ENCODE results near the gene DKK3.
"Not testable (repeated sequence)": the region's sequence is repeated elsewhere in the genome, so short reads cannot be mapped to it uniquely, and the experiment has no call there.

DKK3 gene

DNA sequence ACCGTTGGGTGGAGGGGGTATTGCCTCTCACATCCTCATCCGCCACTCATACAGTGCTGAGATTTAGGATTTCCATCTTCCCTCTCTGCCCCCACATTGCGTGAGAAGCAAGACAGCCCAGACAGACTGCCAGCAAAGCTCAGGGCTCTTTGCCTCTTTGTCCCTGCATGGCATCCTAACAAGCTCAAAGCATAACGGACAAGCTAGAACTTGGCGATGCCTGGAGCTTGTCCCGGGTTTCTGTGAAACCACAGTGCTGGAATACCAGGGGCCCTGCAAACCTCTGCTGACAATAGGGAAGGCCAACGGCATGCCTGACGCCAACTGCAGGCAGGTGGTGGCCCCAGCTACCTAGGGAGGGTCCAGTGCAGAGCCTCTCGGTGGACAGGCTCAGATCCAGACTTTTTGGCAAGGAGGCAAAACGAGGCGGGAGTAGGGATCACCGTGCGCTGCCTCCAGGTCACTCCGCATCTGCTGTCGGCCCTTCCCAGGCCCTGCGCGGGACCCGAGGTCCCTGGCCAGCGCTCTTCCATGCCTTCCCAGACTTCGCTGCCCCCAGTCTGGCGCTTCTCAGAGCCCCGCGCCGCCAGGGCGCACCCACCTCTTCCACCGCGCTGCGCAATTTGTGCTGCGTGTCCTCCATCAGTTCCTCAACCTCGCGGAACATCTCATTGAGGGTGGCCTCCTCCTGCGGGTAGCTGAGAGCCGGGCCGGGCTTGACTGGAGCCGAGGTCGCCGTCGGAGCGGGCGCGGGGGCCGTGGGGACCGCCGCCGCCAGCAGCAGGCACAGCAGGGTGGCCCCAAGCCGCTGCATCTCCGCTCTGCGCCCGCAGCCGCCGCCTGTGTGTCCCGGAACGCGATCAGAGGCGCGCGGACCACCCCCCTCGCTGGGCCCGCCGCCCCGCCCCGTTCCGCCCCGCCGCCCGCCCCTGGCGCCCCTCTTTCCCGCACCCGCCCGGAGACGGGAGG lies at the start of gene DKK3:
DKK3 (minus strand) TSS at position 858 of the 969 bp plus-strand sequence; CDS start at position 814, 44 bp downstream.
- no peak for DNase-seq

DNA sequence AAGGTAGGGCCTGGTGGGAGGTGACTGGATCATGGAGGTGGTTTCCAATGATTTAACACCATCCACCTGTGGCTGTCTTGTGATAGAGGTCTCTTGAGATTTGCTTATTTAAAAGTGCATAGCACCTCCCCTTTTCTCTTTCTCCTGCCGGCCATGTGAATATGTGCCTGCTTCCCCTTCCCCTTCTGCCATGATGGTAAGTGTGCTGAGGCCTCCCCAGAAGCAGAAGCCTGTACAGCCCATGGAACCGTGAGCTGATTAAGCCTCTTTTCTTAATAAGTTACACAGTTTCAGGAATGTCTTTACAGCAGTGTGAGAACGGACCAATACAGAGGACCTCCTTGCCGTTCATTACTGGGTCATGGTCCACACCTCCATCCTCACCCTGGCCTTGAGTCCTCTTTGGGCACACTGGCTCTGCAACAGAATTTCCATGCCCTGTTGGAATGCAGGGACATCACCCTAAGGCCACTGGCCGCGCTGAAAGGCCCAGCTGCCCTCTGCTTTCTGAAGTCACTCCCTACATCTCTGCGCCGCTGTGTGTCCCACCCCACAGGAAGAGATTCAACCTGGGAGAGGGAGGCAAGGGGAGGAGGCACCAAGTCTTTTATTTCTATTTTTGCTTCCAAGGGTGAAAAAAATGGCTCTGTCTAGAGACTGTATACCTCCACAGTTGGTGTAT lies 49.0 kb upstream of the DKK3 start:
- DNase-seq: no peak

DNA sequence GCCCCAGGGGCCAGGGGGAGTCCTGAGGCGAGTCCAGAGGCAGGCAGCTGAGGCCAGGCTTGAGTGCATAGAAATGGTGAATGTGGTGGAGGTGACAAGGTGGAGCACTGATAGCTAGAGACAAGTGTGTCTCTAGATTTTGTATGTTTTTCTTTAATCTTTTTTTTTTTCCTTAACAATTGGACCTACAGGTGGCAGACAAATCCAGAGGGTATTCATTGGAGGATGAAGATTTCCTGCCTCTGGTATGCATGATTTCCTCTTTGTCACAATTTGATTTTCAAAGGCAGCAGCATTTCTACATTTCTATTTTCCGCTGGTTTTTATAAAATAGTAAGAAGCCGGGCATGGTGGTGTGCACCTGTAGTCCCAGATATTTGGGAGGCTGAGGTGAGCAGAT lies 47.7 kb upstream of the DKK3 start:
- DNase-seq: no peak

- DNase-seq: no peak
Measured at GRCh38 chr11:12053606-12054361, 45.4 kb upstream of the DKK3 start.

DNA sequence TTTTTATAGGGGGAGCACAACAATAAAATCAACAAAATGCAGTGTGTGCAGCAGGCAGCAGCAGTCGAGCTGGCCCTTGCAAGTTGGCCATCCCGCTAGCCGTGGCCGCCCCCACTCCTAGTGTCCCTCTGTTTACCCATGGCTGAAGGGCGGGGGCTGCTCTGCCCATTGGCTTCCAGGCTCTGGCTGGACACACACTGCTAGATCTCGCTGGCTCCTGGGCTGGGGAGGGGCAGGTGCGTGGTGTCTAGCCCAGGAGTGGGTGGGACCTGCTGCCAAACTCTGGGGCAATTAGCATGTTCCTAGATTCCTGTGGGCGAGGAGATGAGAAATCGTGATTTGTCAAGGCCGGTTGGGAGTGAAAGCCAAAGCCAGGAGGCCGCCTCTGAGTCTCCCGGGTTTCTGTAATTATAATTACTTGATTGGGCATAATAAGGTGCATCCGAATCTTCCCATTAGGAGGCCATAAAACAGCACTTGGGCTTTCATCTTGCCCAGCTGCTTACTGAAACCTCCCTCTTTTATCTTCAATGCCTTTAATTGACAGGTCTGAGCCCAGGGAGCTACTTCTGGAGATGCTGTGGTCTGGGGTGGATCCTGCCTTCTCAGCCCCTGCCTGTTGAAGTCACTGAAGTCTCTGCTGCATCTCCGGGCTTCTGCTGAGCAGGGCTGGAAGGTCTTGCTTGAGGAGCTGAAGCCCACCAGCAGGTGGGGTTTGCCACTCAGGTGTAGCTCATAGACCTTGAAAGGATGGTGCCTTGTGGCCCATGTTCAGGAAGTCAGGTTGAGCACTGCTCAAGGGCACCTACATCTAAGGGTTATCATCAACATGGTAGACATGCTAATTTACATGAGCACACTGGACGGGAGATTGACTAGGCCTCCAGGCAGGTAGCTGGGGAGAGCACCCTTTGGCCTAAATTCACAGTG lies 44.5 kb upstream of the DKK3 start:
- peak; percentile 8 for DNase-seq

- no peak for DNase-seq
Measured at GRCh38 chr11:12051287-12051662, 42.8 kb upstream of the DKK3 start.

DNA sequence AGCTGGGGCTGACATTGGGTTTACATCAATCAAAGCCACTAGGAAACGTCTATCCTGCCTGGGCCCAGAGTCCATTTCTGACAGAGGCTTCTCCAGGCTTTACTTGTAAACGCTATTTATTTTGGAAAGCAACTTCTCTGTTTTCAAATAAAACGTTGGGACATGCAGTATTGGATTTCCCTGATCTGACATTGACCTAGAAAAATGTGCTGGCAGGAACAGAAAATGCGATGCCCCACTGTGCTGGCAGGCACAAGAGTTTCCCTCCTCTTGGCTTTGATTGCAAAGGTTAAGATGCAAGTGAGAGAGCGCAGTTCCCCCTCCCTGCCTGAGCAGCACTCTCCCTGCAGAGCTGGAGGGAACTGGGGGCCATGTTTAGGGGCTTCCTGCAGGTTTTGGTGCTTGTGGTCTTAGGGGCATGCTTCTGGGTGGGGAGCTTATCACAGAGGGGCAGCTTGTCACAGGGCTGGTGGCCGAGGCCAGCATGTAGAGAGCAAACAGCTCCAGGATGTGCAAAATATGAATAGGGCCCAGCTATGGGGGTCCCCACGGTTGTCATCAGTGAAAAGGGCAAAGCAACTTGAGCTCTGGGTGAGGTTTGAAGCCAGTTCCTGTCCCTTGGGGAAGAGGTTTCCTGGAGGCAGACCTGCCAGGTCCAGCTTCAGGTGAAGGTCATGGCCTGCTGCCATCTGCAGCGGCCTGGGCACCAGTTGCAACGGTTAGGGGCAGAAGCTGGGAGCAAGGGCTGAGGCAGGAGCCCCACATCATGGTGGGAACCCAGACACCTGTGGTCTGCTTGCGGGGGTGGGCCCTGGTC lies 42.3 kb upstream of the DKK3 start:
- DNase-seq: no peak

- DNase-seq: no peak
Measured at GRCh38 chr11:12048936-12049790, 40.7 kb upstream of the DKK3 start.

DNA sequence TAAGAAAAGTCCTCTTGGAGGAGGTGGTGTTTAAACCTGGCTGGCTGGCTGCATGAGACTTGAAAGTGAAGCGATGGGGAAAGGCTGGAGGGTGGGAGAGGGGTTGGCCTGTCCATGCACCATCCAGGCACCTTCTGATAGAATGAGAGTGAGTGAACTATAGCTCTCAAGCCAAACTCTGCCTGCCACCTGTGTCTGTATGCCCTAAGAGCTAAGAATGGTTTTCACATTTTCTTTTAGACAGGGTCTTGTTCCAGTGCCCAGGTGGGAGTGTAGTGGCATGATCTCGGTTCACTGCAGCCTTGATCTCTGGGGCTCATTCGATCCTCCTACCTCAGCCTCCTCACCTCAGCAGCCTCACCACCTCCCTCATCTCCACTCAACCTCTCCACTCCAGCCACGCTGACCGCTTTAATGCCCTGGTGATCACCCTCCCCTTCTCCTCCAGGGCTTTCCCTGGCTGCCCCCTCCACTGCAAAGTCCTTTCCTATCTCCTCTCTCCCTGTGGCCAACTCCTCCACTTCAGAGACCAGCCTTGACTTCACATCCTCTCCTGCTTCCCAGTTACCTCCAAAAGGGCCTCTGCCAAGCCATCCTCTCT lies 38.3 kb upstream of the DKK3 start:
- no peak for DNase-seq

- DNase-seq: no peak
Measured at GRCh38 chr11:12045914-12046635, 37.6 kb upstream of the DKK3 start.

GRCh38 chr11:12044799-12045198 lies 36.4 kb upstream of the DKK3 start:
- DNase-seq: no peak

DNA sequence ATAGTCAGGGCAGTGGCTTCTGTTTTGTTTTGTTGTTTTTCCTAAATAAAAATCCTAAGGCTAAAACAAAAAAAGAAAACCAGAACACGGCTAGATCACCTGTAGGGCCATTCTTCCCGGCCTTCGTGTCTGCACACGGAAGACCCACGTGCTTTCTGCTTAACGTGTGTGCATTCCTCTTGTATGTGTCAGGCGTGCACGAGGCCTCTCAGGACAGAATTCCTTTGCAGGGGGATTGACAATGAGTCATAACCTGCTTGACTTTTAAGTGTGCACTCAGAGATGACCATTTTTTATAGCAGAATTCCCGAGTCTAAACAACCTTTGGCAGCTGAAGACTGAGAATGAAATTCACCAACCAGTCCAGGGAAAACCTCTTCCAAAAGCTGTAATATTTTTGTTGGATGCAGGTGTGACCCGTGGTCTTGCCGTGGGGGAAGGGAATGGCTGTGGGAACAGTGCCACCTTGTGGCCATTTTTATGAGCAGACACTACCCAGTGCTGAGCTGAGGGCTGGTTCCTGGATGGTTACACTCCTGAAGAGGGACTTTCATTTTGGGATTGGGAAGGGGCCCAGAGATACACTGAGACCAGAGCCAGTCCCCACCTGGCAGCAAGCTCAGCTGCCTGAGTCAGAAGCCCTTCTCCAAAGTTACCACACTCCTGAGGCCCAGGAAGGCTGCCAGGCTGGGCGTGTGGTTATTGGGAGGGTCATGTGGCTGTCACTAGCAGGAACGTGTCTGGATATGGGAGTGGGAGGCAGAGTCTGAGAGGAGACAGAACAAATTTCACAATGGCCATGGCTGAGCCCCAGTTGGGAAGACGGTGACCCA lies 35.7 kb upstream of the DKK3 start:
- peak; percentile 50 for DNase-seq

DNA sequence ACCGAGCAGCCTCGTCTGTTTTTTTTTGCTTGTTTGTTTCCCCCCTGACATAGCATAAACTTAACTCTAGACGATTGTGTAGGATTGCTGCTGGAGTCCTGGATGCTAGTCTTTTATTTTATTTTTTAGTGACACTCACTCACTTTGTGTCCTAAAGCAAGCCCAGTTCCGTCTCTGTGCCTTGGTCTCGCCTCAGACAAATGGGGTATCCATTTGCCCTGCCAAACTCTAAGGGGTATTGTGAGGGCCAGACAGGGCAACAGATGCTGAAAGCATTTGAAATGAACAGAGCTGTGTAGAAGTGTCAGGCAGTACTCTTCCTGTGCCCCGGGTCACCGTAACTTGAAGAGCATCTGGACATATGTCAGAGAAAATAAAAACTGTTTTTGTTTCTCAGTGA lies 34.8 kb upstream of the DKK3 start:
- DNase-seq: no peak

- DNase-seq: no peak
Measured at GRCh38 chr11:12042215-12042676, 33.8 kb upstream of the DKK3 start.

DNA sequence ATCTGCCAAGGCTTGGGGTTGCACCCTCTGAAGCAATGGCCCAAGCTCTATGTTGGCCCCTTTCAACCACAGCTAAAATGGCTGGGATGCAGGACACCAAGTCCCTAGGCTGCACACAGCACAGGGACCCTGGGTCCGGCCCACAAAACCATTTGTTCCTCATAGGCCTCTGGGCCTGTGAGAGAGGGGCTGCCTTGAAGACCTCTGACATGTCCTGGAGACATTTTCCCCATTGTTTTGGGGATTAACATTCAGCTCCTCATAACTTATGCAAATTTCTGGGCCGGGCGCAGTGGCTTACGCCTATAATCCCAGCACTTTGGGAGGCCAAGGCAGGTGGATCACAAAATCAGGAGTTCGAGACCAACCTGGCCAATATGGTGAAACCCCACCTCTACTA lies 32.3 kb upstream of the DKK3 start:
- not testable (repeated sequence) for DNase-seq

DNA sequence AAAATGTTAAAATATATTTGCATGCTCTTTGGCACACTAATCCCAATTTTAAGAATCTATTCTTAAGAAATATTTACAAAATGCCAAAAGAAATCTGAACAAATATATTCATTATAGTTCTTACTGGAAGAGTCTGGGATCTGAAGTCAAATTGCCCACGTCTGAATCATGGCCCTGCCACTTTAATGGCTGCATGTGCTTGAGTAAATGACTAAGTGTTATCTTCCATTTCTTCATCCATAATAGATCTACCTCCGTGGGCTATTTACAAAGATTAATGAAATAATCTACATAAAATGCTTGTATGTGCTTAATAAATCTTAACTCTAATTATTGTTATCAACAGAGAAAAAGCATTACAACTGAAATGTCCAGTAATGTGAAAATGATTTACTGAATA lies 24.5 kb upstream of the DKK3 start:
- no peak for DNase-seq

DNA sequence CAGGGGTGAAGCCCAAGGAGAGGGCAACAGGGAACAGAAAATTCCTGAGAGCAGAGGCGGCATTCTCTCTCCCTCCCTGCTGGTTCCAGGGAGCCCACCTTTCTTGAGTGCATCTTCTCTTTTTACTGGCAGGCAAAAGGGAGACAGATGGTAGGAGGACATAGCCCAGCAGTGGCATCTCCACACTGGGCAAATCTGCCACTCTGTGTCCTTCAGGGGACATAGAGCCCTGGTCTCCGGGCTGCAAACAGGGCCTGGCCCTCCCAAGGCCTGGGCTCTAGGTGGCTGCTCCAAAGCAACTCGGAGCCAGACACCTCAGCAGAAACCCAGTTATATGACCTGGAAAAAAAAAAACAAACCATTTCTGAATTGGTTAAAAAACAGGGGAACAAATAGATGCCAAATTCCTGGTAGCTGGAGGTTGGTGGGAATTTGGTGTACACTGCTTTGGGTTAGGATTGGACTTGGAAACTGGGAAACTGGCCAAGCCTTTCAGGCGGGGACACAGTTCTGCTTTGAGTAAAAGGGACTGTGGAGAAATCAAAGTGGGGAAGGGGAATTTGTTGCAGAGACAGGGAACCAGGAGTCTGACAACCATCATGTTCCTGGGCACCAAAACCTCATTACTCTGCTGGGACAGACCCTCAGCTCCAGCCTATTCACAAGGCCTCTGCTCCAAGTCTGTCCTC lies 23.6 kb upstream of the DKK3 start:
- no peak for DNase-seq
